AG04450 (cell line): ENCODE measurements around the gene FAM240A. TPM values are rescaled to one million over a fixed set of nuclear protein-coding genes. Genes with fewer than 3 reads are reported as not detected.

ENCODE experiments used
- CTCF ChIA-PET: fragments of 300-600, 350-600 bp; formaldehyde crosslinking; extraction: SDS; loops from one replicate; lab custom pipeline; 2022; ENCODE audit warnings: antibody characterized with exemption, inconsistent platforms; lab: Charles Lee
- POLR2A ChIA-PET: fragments of 350-600 bp; formaldehyde crosslinking; extraction: SDS; loops from one replicate; lab custom pipeline; 2021; ENCODE audit warnings: antibody characterized with exemption, inconsistent platforms; lab: Yijun Ruan, JAX
- DNase-seq: peaks from one replicate; pipeline ENCODE4 v3.0.0-alpha.2; 2011; ENCODE audit warnings: low read depth, low spot score
- H3K27ac ChIP-seq: one replicate; pipeline ENCODE4 v1.5.1; 2012; ENCODE audit warnings: low read depth, low read length, control low read depth
- H3K27me3 ChIP-seq: one replicate; pipeline ENCODE4 v1.6.0; 2012; ENCODE audit warnings: low read length; ENCODE audit not compliant: control insufficient read depth, insufficient read depth
- H3K4me3 ChIP-seq: 2 replicates; pipeline ENCODE4 v1.5.1; 2011; ENCODE audit warnings: mild to moderate bottlenecking, low read depth, low read length, control low read depth
- H3K9me3 ChIP-seq: 2 replicates; pipeline ENCODE4 v1.5.1; 2012; ENCODE audit warnings: low read length; ENCODE audit not compliant: control insufficient read depth, insufficient read depth
- CTCF ChIP-seq: IDR thresholded peaks from 2 replicates; pipeline ENCODE4 v1.5.1; 2011; ENCODE audit warnings: low read depth, low read length, control low read depth, inconsistent platforms
- polyA plus RNA-seq: library from polyadenylated mRNA; depleted of rRNA; stranded (reverse); fragments of >200 nt; gene quantifications from 2 replicates; pipeline ENCODE4 v1.2.3, GENCODE V29; 2011

FAM240A gene
- polyA plus RNA-seq, 1 experiment = not detected

GRCh38 chr3:46664971-46665762, 52.8 kb downstream of the FAM240A start:
- POLR2A ChIA-PET = interaction anchor here (0.6 kb wide), 1 partner anchor 577 kb away, joined by 3 read pairs; no protein-coding TSS in a partner anchor
- H3K9me3 ChIP-seq = no peaks in the 10 kb centered on the region; the same call in 1 of the 2 replicates
- peak overlapping the region; percentile 21 for H3K27ac ChIP-seq
- DNase-seq = no peak
- TF ChIP-seq CTCF = no peak
- peaks cover 10% of the 10 kb centered on the region for H3K27me3 ChIP-seq
- no peak overlapping the region for H3K4me3 ChIP-seq
- CTCF ChIA-PET = no interaction called here

GRCh38 chr3:46665763-46666452, 53.6 kb downstream of the FAM240A start:
- H3K27ac ChIP-seq = no peak overlapping the region
- ChIA-PET CTCF (no interaction called here), POLR2A (no interaction called here)
- H3K9me3 ChIP-seq = no peaks in the 10 kb centered on the region; the same call in 1 of the 2 replicates
- H3K4me3 ChIP-seq = no peak overlapping the region
- no peak for DNase-seq
- H3K27me3 ChIP-seq = peaks cover 7% of the 10 kb centered on the region
- TF ChIP-seq CTCF = no peak

GRCh38 chr3:46666453-46666845, 54.1 kb downstream of the FAM240A start:
- Histone ChIP-seq H3K9me3 (no peaks in the 10 kb centered on the region; the same call in 1 of the 2 replicates), H3K27me3 (peaks cover 7% of the 10 kb centered on the region), H3K4me3 (no peak overlapping the region), H3K27ac (no peak overlapping the region)
- ChIA-PET POLR2A (no interaction called here), CTCF (no interaction called here)
- no peak for DNase-seq
- TF ChIP-seq CTCF = no peak

GRCh38 chr3:46667061-46667621, 54.8 kb downstream of the FAM240A start:
- H3K27me3 ChIP-seq = peaks cover 7% of the 10 kb centered on the region
- no peaks in the 10 kb centered on the region; the same call in 1 of the 2 replicates for H3K9me3 ChIP-seq
- POLR2A ChIA-PET = no interaction called here
- CTCF ChIA-PET = no interaction called here
- no peak for TF ChIP-seq CTCF
- no peak overlapping the region for H3K4me3 ChIP-seq
- H3K27ac ChIP-seq = no peak overlapping the region
- no peak for DNase-seq
